HAP-1 (cell line): ENCODE results near the gene TBP.
"Not testable (repeated sequence)": the region's sequence is repeated elsewhere in the genome, so short reads cannot be mapped to it uniquely, and the experiment has no call there.

Source experiments
- DNase-seq, 2 experiments: peaks; one replicate each; pipeline ENCODE4 v3.0.0-alpha.2; 2016 to 2020; ENCODE audit warnings: low spot score in 2 of 2
- H3K27me3 ChIP-seq: fragments of 250-450 bp; sonication (Bioruptor Pico); 2 replicates; pipeline ENCODE4 v1.5.1; 2020; ENCODE audit warnings: low read depth, mild to moderate bottlenecking, moderate library complexity
- H3K36me3 ChIP-seq: fragments of 250-450 bp; sonication (Bioruptor Pico); replicated peaks from 2 replicates; pipeline ENCODE4 v1.5.1; 2020; ENCODE audit warnings: mild to moderate bottlenecking
- H3K4me1 ChIP-seq: fragments of 250-450 bp; sonication (Bioruptor Pico); 2 replicates; pipeline ENCODE4 v1.5.1; 2020; ENCODE audit warnings: mild to moderate bottlenecking
- H3K4me3 ChIP-seq: fragments of 250-450 bp; sonication (Bioruptor Pico); 2 replicates; pipeline ENCODE4 v1.5.1; 2020; ENCODE audit warnings: mild to moderate bottlenecking, moderate library complexity
- H3K9me3 ChIP-seq: fragments of 250-450 bp; sonication (Bioruptor Pico); 2 replicates; pipeline ENCODE4 v1.5.1; 2020; ENCODE audit warnings: mild to moderate bottlenecking, moderate library complexity
- in situ Hi-C: fragments of 300-500 bp; cut with MboI; formaldehyde crosslinking; loops from 3 replicates; pipeline ENCODE4 v1.14.3; 2020; ENCODE audit warnings: low sequenced_read_pairs, inconsistent platforms, mixed read lengths

Gene TBP

DNA sequence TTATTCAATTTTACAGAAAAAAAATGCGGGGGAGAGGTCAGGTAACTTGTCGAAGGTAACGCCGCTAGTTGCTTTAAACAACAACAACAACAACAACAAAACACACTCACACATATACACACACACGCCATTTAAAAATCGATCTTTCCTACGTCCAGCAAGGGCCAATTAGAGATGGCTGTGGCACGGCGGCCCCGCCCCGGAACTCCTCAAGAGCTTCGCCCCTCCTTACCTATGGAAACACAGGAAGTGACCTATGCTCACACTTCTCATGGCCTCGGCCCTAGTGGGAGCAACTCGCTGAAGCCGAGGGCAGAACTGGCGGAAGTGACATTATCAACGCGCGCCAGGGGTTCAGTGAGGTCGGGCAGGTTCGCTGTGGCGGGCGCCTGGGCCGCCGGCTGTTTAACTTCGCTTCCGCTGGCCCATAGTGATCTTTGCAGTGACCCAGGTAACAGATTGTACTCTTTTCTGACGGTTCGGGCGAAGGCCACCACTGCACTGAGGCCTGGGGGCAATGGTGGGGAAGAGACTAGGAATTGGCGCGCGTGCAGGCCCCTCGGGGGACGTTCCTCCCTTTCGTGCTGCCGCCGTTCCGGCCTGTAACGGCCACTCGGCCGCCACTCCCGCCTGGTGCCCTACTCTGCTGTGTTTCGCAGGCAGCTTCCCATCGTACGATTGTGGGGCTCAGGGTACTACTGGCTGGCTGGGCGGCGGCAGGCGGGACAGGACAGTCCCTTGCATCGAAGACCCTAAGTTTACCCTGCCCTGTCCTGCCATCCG is at the start of gene TBP:
TSS of gene TBP (plus strand) at position 357 of the 783 bp plus-strand sequence. CDS start 2,661 bp downstream, outside the sequence.
- H3K36me3 ChIP-seq: peaks cover 23% of the 10 kb centered on the region
- no peaks in the 10 kb centered on the region for H3K27me3 ChIP-seq
- DNase-seq: peak; percentile 96 to 97
- H3K4me1 ChIP-seq: peaks cover 15% of the 10 kb centered on the region
- H3K4me3 ChIP-seq: peak within 1 kb of the TSS; percentile 89
- in situ Hi-C loops: no loop called here
- no peaks in the 10 kb centered on the region for H3K9me3 ChIP-seq

DNA sequence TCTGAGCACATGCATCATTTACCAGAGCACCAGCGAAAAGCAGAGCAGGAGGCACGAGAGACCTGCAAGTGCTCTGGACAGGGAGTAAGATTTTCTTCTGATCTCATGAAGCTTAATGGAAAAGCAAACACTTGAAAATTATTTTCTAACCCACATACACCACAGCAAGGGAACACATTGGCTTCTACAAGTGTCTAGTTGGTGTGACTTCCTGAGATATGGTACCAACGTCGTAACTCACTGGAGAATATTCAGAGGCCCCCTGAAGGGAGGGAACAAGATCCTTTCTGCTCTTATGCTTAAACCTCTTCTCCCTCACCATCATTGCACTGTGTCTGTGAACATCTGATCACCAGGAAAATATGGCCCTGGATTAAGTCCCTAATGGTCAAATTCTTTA is 49.7 kb upstream of the TBP start:
- DNase-seq: no peak
- in situ Hi-C loops: no loop called here
- H3K36me3 ChIP-seq: no peaks in the 10 kb centered on the region

DNA sequence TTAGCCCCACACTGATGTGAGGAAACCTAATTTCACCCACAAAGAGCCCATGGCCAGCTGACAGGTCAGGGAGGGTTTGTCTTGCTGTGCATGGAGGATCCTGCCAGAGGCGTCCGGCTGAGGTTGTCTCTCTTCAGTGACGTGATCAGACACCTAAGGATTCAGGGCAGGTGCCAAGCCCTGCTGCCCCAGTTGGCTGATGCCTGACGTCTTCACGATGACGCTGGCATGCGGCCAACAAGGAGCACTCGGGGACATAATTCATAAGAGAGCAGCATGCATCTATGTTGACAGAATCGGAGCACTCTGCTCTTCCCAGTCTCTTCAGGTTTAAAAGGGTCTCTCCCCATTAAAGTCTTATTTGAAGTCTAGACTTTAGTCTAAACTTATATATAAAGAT is 48.9 kb upstream of the TBP start:
- in situ Hi-C loops: no loop called here
- Histone ChIP-seq H3K27me3 (no peaks in the 10 kb centered on the region), H3K36me3 (no peaks in the 10 kb centered on the region), H3K4me1 (no peaks in the 10 kb centered on the region), H3K9me3 (no peaks in the 10 kb centered on the region), H3K4me3 (no peak overlapping the region)
- DNase-seq: no peak

More for the DNA sequence above, 49.7 kb upstream of the TBP start:
- Histone ChIP-seq H3K4me3 (no peak overlapping the region), H3K4me1 (no peaks in the 10 kb centered on the region), H3K9me3 (no peaks in the 10 kb centered on the region), H3K27me3 (no peaks in the 10 kb centered on the region)

DNA sequence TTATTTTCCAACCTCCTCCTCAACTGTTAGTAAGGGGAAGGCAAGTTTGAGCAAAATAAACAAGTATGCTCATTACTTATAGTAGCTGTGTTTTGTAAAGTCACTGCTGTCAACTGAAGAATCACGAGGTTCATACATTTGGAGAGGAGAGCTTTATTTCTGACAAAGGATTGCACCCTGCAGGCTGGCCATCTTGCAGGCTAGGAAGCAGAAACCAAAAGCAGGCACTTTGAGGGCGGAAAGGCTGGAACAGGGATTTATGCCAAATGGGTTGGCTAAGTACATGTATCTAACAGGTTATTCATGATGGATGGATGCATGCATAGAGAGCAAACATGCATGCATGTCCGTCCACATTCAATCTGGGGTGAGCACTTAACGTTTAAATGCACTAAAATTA is 47.7 kb upstream of the TBP start:
- H3K27me3 ChIP-seq: no peaks in the 10 kb centered on the region

DNA sequence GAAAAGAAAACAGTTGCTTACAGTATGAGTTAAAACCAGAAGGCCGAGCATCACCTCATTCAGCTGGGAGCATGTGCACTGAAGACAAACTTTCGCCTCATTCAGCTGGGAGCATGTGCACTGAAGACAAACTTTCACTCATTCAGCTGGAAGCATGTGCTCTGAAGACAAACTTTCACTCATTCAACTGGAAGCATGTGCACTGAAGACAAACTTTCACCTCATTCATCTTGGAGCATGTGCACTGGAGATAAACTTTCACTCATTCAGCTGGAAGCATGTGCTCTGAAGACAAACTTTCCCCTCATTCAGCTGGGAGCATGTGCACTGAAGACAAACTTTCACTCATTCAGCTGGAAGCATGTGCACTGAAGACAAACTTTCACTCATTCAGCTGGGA is 46.4 kb upstream of the TBP start:
- H3K36me3 ChIP-seq, H3K4me3 ChIP-seq, in situ Hi-C loops, DNase-seq, H3K9me3 ChIP-seq, H3K27me3 ChIP-seq, H3K4me1 ChIP-seq: not testable (repeated sequence)

More for the DNA sequence above, 47.7 kb upstream of the TBP start:
- Histone ChIP-seq H3K9me3 (no peaks in the 10 kb centered on the region), H3K36me3 (no peaks in the 10 kb centered on the region), H3K4me1 (no peaks in the 10 kb centered on the region), H3K4me3 (no peak overlapping the region)
- in situ Hi-C loops: no loop called here
- DNase-seq: no peak

DNA sequence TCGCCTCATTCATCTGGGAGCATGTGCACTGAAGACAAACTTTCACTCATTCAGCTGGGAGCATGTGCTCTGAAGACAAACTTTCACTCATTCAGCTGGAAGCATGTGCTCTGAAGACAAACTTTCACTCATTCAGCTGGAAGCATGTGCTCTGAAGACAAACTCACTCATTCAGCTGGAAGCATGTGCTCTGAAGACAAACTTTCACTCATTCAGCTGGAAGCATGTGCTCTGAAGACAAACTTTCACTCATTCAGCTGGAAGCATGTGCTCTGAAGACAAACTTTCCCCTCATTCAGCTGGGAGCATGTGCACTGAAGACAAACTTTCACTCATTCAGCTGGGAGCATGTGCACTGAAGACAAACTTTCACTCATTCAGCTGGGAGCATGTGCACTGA is 45.9 kb upstream of the TBP start:
- H3K27me3 ChIP-seq, H3K36me3 ChIP-seq, H3K4me3 ChIP-seq, DNase-seq, H3K9me3 ChIP-seq, H3K4me1 ChIP-seq, in situ Hi-C loops: not testable (repeated sequence)

DNA sequence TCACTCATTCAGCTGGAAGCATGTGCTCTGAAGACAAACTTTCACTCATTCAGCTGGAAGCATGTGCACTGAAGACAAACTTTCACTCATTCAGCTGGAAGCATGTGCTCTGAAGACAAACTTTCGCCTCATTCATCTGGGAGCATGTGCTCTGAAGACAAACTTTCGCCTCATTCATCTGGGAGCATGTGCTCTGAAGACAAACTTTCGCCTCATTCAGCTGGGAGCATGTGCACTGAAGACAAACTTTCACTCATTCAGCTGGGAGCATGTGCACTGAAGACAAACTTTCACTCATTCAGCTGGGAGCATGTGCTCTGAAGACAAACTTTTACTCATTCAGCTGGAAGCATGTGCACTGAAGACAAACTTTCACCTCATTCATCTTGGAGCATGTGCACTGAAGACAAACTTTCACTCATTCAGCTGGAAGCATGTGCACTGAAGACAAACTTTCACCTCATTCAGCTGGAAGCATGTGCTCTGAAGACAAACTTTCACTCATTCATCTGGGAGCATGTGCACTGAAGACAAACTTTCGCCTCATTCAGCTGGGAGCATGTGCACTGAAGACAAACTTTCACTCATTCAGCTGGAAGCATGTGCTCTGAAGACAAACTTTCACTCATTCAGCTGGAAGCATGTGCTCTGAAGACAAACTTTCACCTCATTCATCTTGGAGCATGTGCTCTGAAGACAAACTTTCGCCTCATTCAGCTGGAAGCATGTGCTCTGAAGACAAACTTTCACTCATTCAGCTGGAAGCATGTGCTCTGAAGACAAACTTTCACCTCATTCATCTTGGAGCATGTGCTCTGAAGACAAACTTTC is 45.1 kb upstream of the TBP start:
- H3K9me3 ChIP-seq, H3K4me1 ChIP-seq, H3K4me3 ChIP-seq, DNase-seq, H3K27me3 ChIP-seq, in situ Hi-C loops, H3K36me3 ChIP-seq: not testable (repeated sequence)

DNA sequence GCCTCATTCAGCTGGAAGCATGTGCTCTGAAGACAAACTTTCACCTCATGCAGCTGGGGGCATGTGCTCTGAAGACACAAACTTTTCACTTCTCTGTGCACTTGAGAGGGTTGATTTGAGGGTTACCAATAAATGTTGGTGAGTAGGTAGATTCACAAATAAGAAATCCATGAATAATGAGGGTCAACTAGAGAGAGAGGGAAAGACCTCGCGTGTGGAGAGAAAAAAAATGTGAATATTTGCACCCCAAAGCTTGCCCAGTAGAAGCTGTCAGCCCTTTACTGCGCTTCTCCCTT is 44.5 kb upstream of the TBP start:
- no peak for DNase-seq
- no peaks in the 10 kb centered on the region for H3K36me3 ChIP-seq
- in situ Hi-C loops: no loop called here
- peaks cover under 1% of the 10 kb centered on the region; the same call in 1 of the 2 replicates for H3K9me3 ChIP-seq
- no peaks in the 10 kb centered on the region for H3K4me1 ChIP-seq
- no peak overlapping the region for H3K4me3 ChIP-seq
- no peaks in the 10 kb centered on the region for H3K27me3 ChIP-seq

DNA sequence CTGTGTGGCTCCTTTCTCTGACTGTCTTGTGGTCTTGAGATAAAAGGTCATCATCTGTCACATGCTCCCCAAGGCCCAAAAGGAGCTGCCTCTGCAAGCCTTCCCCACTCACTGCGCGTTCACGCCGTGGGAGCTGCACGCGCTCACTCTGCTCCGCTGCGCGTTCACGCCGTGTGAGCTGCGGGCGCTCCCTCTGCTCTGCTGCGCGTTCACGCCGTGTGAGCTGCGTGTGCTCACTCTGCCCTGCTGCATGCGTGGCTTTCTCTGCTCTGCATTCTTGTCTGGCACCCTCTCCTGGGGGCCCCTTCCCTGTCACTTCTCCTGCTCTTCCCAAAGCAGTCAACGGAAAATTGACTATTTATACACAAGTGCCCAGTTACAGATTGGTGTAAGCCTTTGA is 43.5 kb upstream of the TBP start:
- peaks cover 2% of the 10 kb centered on the region; the same call in 1 of the 2 replicates for H3K9me3 ChIP-seq
- no peaks in the 10 kb centered on the region for H3K27me3 ChIP-seq
- no peak overlapping the region for H3K4me3 ChIP-seq
- in situ Hi-C loops: no loop called here
- no peaks in the 10 kb centered on the region for H3K36me3 ChIP-seq
- DNase-seq: no peak
- H3K4me1 ChIP-seq: no peaks in the 10 kb centered on the region

DNA sequence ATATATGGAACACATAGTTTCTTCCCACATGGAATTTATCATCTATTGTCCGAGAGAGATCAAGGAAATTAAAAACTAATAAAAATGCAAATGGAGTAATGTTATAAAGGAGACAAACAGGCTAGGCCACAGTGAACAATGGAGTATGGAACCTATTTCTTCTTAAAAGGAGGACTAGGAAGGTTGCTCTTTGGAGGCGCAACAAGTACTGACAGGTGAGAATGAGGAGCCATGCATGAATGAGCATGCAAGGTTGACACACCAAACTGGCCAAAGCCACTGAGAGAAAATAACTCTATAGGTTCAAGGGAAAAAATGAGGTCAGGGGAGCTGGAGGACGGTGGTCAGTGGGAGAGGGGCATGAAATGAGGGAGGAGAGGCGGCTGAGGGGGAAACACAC is 41.9 kb upstream of the TBP start:
- Histone ChIP-seq H3K4me3 (no peak overlapping the region), H3K4me1 (no peaks in the 10 kb centered on the region), H3K36me3 (no peaks in the 10 kb centered on the region), H3K27me3 (no peaks in the 10 kb centered on the region), H3K9me3 (peaks cover 2% of the 10 kb centered on the region; the same call in 1 of the 2 replicates)
- in situ Hi-C loops: no loop called here
- no peak for DNase-seq

DNA sequence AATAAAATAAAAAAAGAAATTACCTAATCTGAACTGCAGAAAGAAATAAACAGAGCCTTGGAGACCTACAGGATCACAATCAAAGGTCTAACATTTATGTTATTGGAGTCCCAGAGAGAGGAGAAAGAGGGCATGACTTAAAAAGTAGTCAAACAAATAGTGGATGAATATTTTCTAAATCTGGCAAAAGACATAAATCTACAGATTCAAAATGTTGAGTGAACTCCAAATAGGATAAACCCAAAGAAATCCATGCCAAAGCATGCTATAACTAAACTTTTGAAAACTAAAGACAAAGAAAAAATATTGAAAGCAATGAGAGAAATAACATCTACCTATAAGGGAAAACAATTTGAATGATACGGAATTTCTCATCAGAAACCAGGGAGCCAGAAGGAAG is 39.3 kb upstream of the TBP start:
- Histone ChIP-seq H3K9me3 (peaks cover 2% of the 10 kb centered on the region; the same call in 1 of the 2 replicates), H3K36me3 (no peaks in the 10 kb centered on the region), H3K27me3 (peaks cover 8% of the 10 kb centered on the region; the same call in 1 of the 2 replicates), H3K4me1 (no peaks in the 10 kb centered on the region), H3K4me3 (no peak overlapping the region)
- in situ Hi-C loops: no loop called here
- no peak for DNase-seq

DNA sequence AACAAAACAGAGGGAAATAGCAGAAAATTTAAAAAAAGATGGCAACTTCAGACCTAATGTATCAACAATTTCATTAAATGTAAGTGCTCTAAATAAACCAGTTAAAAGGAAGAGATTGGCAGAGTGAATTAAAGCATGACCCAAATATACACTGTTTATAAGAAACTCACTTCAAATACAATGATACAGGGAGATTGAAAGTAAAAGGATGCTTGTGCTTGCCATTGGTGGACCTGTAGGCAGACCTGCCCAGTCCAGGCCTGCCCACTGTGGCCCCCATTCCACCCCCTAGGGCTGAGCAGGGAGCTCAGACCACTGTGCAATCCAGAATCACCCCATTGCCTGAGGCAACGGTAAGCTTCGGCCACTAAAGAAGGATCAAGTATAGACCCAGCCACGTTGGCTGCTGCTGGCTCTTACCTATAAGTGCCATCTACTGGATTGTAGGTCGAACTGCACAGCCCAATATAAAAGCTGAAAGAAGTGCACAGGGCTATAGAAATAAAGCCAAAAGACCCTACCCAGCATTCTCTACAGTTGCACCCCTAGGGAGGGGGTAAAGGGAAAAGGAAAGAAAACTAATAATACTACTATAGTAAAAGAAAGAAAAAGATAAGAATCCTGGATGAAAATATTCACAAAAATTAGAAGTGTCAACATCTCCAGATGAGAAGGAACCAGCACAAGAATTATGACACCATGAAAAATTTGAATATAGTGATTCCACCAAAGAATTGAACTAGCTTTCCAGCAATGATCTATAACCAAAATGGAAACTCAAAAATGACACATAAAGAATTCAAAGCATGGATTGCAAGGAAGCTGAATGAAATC is 37.2 kb upstream of the TBP start:
- Histone ChIP-seq H3K4me3 (no peak overlapping the region), H3K9me3 (peaks cover 2% of the 10 kb centered on the region; the same call in 1 of the 2 replicates), H3K27me3 (peaks cover 10% of the 10 kb centered on the region; the same call in 1 of the 2 replicates), H3K36me3 (no peaks in the 10 kb centered on the region), H3K4me1 (no peaks in the 10 kb centered on the region)
- peak; percentile 72 to 74 for DNase-seq
- in situ Hi-C loops: no loop called here

DNA sequence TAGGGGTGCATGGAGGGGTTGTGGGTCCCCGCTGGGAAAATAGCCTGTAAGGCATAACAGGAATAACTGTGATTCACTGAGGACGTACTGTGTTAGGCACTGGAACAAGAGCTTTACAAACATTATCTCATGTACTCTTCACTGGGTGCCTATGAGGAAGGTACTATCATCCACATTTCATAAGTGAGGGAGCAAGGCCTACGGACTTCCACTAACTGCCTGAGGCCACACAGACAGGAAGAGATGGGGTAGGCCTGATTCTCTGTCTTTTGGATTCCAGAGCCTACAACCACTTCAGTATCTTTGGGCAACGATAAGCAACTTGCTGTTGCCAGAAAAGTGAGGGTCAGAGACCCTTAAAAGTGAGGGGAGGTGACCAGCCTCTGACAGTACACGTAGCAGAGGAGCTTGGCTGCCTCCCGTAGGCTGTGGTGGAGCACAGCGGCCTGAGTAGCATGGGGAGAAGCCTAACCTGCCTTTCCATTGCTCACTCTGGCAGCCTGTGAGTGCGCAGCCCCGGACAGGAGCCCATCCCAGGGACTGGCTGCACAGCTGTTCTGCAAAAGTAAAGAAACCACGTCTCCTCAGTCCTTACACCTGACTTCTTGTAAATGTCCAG is 31.5 kb upstream of the TBP start:
- peak in 1 of 2 experiments; percentile 27 for DNase-seq
- H3K4me3 ChIP-seq: no peak overlapping the region
- H3K4me1 ChIP-seq: peaks cover 17% of the 10 kb centered on the region
- H3K27me3 ChIP-seq: peaks cover 10% of the 10 kb centered on the region
- in situ Hi-C loops: no loop called here
- H3K36me3 ChIP-seq: no peaks in the 10 kb centered on the region
- no peaks in the 10 kb centered on the region for H3K9me3 ChIP-seq
